LHCN-M2 (cell line): ENCODE measurements around the gene ZNF654. TPM values are rescaled to one million over a fixed set of nuclear protein-coding genes. Genes with fewer than 3 reads are reported as not detected.
"Not testable (repeated sequence)": the region's sequence is repeated elsewhere in the genome, so short reads cannot be mapped to it uniquely, and the experiment has no call there.

Experiments
- DNase-seq: peaks from one replicate; pipeline ENCODE4 v3.0.0-alpha.2; 2012; ENCODE audit warnings: low read depth
- total RNA-seq: library from RNA; depleted of rRNA; stranded (reverse); fragments of >200 nt; gene quantifications from 2 replicates; pipeline ENCODE4 v1.2.3, GENCODE V29; 2014

Gene ZNF654
- total RNA-seq, 1 experiment from 2014 or later, result 14.8 TPM

- DNase-seq, result peak; percentile 58
Observed at GRCh38 chr3:88137836-88138235, 78.8 kb downstream of the ZNF654 start.

GRCh38 chr3:88141458-88142083 is 82.5 kb downstream of the ZNF654 start:
- peak; percentile 95 for DNase-seq

DNA sequence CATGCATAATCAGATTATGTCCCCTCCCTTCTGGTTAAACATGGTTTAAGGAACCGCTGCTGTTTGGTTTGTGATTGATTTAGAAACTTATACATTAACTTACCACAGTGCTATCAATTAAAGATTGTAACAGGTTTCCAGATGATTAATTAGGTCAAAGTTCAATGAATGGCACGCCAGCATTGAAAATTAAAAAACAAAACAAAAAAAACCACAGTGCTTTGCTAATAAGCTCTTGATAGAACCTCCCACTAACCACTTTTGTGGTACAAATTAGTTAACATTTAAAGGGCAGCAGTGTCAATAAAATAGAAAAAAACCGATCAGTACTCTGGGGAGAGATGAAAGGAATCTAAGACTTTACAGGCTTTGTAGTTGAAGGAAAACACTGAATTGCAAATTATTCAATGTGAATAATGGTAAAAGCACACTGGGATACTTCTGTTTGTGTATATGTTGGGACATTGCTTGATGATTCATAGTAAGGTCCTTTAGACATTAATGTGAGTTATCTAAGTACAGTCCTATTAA is 83.1 kb downstream of the ZNF654 start:
- DNase-seq, result peak; percentile 70

GRCh38 chr3:88147261-88147660 is 88.2 kb downstream of the ZNF654 start:
- DNase-seq, result no peak

DNA sequence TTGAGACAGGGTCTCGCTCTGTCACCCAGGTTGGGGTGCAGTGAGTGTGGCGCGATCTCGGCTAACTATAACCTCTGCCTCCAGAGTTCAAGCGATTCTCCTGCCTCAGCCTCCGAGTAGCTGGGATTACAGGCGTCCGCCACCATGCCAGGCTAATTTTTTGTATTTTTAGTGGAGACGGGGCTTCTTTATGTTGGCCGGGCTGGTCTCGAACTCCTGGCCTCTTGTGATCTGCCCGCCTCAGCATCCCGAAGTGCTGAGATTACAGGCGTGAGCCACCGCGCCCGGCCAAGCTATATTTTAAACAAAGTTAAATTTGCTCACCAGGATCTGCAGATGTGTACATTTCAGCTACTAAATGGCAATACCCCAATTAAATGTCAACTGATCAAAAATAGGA is 89.6 kb downstream of the ZNF654 start:
- DNase-seq, result no peak

DNA sequence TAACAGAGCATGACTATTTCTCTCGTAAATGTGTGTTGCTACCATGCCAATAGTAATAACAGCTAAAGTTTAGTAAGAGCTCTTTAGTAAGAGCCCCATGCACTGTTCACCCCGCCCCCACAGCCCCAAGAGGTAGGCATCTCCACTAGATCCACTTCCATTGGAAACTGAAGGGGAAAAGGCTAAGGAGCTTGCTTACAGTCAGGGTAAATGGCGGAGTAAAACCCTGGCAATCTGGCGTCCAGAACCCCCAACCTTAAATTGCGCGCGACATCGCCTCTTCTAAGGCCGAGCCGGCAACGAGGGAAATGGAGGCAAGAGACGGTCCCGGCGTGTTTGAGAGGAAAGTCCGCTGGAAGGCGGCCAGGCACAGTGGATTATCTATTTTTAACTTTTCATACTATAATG is 90.0 kb downstream of the ZNF654 start:
- peak; percentile 40 for DNase-seq

GRCh38 chr3:88149509-88150362 is 90.7 kb downstream of the ZNF654 start, which contains the start of gene C3orf38:
C3orf38 (plus strand) TSS chr3:88149959; CDS start chr3:88150053, 94 bp downstream.
- DNase-seq, result peak; percentile 93

- DNase-seq, result no peak
Observed at GRCh38 chr3:88150371-88150770, 91.3 kb downstream of the ZNF654 start.

DNA sequence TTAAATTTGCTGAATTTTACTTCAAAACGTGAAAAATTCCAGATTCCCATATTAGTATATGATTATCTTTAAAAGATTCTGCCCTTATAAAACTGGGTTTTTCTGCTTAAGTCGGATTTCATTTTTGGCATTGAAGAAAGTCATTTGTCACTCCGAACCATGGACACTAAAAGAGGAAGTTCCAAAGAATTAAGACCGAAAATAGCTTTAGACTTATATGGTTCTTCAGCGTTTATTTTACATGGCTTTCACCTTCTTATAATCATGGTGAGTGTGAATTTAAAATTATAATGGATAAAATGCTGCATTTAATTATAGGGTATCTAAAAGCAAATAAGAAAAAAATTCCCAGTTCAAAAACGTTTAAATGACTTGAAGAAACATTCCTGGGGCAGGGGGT is 91.8 kb downstream of the ZNF654 start:
- no peak for DNase-seq

DNA sequence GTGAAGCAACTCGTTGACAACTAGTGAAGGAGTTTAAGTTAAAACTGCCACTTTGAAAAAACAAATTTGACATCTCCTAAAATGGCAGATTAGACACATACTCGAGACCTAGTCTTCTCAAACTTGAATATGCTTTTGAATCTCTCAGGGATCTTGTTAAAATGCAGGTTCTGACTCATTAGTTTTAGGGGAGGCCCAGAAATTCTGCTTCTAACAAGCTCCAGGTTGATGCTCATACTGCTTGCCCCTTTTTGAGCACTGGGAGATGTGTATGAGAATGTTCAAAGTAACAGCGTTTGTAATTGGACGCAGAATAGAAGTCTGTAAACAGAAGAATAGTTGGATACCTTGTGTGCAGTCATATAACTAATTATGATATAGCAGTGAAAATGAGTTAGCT is 92.3 kb downstream of the ZNF654 start:
- peak; percentile 32 for DNase-seq

DNA sequence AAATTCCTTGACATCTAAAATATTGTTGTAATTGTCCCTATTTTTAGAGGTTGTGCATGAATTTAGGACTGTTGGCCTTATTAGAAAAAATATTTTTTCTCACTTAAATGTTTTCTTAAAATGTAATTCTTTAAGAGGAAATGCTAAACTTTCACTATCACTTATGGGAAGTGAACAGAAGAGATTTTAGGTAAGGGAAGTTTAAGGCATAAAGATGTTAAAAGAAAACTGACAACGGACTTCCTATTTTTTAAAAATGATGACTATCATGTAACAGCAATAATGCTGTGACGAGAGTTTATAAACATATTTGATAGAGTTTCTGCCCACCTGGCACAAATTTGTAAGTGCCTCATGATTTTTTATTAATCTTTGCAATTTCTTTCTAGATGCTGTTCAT is 93.8 kb downstream of the ZNF654 start:
- DNase-seq, result no peak

DNA sequence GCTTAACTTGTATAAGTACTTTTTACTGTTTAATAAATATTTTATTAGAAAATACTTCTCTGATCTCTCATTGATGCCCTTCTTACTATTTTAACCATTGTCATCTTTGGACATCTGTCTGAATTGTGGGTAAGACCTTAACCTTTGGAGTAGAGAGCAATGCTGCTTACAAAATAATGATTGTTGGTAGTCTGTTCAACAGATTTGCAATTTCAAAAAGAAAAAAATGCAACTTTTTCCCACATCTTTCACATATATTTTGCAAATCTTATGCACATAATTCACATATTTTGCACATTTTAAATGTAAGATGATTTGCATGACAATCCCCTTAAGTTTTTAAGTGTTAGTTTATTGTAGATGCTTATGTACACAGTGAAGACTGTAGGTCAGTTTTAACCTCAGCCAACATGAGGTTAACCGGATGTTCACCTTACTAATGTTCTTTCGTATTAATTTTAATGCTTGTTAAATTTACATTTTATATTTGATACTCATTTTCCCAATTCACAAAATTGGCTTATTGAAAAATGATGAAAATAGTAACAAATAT is 107.4 kb downstream of the ZNF654 start:
- DNase-seq, result no peak

DNA sequence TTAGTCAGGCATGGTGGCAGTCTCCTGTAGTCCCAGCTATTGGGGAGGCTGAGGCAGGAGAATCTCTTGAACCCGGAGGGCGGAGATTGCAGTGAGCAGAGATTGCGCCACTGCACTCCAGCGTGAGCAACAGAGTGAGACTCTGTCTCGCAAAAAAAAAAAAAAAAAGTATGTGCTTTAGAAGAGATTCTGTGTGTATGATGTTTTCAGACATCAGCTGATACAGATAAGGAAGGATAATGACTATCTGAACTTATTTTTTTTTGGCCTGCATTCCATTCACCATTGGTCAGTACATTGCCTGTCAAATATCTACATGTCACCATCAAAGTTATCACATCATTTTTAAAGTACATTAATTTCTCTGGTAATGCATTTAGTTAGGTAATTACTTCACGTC is 108.1 kb downstream of the ZNF654 start:
- no peak for DNase-seq

DNA sequence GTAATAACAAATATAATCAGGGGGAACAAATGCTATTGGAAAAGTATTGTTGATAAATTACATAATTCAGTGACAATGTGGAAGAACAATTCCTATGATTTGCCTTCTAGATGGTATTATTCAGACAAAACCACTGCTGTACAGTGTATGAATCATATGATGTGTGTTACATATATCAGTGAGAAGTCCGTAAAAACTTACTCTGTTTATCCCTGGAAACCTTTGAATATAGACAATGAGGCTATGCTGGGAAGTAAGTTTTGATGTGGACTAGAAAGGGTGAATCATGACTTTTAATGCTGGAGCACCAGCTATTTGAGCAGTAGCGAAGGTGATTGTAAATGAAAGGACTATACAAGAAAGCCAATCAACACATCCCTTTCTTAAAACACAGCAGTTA is 108.6 kb downstream of the ZNF654 start:
- DNase-seq, result no peak

GRCh38 chr3:88168171-88168570 is 109.1 kb downstream of the ZNF654 start:
- no peak for DNase-seq

- peak; percentile 61 for DNase-seq
Observed at GRCh38 chr3:88180398-88180999, 121.4 kb downstream of the ZNF654 start.

GRCh38 chr3:88182165-88182918 is 123.3 kb downstream of the ZNF654 start:
- not testable (repeated sequence) for DNase-seq

GRCh38 chr3:88188436-88188835 is 129.4 kb downstream of the ZNF654 start:
- DNase-seq, result peak; percentile 94

DNA sequence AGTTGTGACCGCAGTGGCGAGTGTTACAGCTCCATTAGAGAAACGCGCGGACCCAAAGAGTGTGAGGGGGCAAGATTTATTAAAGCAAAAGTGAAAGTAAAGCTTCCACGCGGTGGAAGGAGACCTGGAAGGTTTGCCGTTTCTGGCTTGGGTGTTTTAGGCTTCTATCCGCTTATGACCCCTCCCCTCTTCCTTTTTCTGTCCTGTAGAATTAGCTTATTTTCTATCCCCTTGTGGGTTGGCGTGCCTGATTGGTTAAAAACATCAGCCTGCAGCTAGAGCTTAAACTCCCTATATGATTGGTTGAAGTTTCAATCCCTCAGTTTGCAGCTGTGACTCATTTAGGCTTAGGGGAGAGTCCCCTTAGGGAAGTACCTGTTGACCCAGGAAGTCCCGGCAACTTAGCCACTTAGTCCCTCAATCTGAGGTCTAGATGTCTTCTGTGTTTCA is 130.3 kb downstream of the ZNF654 start:
- peak; percentile 22 for DNase-seq

GRCh38 chr3:88191872-88192409 is 132.9 kb downstream of the ZNF654 start:
- DNase-seq, result no peak

GRCh38 chr3:88192631-88193030 is 133.6 kb downstream of the ZNF654 start:
- DNase-seq, result no peak
